ENCODE measurements around the gene PPP2R2B.
"Not testable (repeated sequence)": the region's sequence is repeated elsewhere in the genome, so short reads cannot be mapped to it uniquely, and the experiment has no call there.

The PPP2R2B gene

DNA sequence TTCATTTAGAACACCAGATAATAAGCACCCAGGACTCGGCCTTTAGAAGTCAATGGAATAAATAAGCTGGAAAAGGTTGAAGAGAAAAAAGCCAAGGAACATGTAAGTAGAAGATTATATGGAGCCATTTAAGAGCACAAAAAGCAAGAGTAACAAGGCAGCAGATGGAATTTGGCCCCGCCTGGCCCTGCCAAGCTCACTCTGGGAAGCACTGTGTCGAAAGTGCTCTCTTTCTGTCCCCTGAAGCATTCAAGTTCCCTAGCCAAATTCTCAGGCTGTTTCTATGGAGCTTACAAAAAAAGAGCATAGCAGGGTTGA is 289.6 kb downstream of the PPP2R2B start:
- DNase-seq = no peak

DNA sequence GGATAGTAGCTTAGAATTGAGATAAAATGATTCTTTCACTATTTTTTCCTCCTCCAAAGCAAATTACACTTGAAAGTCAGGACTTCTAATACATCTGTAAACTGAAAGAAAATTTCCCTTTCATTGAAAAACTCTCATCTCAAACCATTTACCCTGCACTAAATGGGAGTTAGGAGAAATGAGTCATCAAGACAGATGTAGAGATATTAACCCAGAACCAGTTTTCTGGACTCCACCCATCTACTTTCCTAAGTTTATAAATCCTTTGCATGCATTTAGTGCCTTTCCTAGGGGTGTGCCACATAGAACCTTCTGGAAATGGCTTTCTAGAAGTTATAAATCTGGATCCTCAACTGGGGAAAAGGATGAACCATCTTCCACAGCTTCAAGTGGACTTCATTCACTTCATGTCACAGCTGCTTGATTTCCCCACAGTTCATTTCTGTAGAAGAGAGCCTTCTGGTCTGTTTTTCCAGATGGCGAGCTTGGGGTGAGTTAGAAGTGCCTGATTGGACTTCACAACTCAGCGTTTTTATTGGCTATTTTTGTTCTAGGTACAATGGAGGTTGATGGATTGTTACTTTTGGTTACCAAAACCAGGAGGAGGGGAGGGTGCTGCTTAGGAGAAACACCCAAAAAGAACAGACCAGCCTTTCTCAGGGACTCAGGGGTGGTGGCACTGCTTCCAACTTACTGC is 290.1 kb downstream of the PPP2R2B start:
- peak; percentile 27 for DNase-seq

- DNase-seq = no peak
Observed at GRCh38 chr5:146586752-146587151, 291.8 kb downstream of the PPP2R2B start.

GRCh38 chr5:146584750-146585149 is 293.8 kb downstream of the PPP2R2B start:
- DNase-seq = no peak

GRCh38 chr5:146582051-146582596 is 296.4 kb downstream of the PPP2R2B start:
- no peak for DNase-seq

GRCh38 chr5:146580237-146580636 is 298.3 kb downstream of the PPP2R2B start:
- no peak for DNase-seq

DNA sequence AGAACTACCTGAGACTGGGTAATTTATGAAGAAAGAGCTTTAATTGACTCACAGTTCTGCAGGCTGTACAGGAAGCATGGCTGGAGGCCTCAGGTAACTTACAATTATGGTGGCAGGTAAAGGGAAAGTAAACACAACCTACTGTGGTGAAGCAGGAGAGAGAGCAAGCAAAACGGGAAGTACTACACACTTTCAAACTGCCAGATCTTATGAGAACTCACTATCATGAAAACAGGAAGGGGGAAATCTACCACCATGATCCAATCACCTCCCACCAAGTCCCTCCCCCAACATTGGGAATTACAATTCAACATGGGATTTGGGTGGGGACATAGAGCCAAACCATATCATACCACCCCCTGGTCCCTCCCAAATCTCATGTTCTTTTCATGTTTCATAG is 303.8 kb downstream of the PPP2R2B start:
- no peak for DNase-seq

DNA sequence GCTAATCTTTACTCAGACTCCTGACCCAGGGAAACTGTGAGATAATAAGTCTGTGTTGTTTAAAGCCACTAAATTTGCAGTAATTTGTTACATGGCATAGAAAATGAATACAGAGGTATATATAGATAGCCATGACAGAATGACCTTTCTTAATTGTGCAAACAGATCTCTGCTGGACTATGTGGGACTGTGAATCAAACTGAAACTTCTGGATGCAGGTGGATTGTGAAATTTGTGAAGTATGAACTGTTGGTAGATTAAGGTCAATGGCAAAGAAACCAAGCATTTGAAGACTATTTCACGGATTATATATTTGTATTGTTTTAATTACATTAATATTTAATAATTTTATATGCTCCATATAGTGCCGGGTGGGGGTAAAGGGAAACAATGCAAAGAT is 310.4 kb downstream of the PPP2R2B start:
- no peak for DNase-seq

GRCh38 chr5:146565764-146566367 is 312.7 kb downstream of the PPP2R2B start:
- DNase-seq = peak; percentile 30

DNA sequence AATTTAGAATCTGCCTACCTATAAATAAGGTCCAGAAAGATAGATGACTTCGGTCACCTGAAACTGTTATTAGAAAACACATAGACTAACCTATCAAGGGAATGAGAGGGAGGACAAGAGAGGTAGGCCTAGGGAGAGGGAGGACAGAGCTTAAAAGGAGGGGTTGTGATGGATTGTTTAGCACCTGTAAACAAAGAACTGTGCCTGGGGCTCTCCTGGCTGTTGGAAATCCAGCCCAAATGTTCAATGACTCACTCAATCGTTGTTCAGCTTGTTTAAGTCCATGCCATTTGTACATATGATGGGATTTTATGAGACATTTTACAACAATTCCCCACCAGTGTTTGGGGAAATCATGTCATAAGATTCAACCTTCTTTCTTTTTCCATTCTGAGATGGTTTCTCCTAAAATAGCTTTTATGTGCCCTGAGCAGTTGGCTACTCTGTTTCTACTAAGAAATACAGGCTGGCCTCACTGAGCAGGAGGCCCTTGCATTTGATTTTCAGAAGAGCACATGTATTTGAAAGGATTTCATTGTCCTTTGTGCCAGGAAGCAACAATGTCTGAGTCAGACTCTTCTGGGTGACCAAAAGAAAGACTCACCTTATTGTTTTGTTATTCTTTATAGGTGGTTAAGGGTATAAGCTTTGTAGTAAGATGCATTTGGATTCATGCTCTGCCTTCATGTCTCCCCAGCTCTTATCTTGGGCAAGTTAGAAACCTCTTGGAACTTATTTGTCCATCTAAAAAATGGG is 314.4 kb downstream of the PPP2R2B start:
- DNase-seq = no peak

GRCh38 chr5:146562461-146562860 is 316.1 kb downstream of the PPP2R2B start:
- no peak for DNase-seq

DNA sequence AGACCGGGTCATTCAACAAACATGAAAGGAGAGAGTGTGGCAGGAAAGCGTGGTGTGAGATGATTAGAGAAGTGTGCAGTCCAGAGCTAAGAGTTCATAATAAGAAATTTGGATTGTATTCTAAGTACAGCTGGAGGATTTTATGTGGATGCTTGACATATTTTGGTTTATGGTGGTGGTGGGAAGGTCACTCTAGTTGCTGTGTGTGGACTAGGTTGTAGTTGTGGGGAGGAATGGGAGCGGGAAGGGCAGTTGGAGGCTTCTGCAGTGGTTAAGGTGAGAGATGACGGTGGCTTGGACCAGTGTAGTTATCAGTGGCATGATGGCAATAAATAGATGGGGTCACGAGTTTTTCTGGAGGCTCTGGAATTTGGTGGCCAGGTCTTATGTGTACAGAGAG is 316.8 kb downstream of the PPP2R2B start:
- no peak for DNase-seq

- DNase-seq = no peak
Observed at GRCh38 chr5:146560205-146560812, 318.2 kb downstream of the PPP2R2B start.

DNA sequence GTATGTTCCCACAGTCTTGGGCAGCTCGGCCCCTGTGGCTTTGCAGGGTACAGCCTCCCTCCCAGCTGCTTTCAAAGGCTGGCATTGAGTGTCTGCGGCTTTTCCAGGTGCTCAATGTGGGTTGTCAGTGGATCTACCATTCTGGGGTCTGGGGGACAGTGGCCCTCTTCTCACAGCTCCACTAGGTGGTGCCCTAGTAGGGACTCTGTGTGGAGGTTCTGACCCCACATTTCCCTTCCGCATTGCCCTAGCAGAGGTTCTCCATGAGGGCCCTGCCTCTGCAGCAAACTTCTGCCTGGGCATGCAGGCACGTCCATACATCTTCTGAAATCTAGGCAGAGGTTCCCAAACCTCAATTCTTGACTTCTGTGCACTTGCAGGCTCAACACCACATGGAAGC is 321.7 kb downstream of the PPP2R2B start:
- not testable (repeated sequence) for DNase-seq

DNA sequence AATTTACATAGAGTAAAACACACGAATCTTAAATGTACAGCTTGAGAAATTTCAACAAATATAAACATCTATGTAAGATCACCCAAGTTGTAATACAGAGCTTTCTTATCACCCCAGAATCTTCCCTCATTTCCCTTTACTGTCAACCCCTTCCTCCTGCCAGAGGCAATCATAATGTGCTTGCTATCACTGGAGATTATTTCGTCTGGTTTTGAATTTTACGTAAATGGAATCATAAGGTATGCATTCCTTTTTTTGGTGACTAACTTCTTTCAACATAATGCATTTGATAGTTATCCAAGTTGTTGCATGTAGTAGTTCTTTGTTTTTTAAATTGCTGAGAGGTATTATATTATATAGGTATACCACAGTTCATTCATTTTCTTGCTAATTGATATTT is 325.1 kb downstream of the PPP2R2B start:
- DNase-seq = no peak

DNA sequence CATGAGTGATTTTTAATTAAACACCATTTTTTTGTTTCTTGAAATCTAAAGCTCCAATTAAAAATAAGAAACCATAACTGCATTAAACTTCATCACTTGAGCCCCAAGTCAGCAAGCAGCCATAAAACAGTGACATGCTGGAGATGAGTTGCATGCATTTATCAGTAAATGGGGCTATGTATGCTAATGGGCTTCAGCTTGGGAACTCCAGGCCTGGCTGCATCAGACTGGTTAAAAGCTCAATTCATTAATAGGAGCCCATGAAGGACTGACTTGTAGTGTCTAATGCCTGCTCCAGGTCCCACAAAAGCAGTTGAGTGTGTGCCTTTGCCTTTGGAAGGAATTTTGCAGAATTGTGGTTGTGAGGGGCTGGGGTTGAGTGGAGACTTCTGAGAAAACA is 328.9 kb downstream of the PPP2R2B start:
- DNase-seq = no peak

GRCh38 chr5:146548781-146549449 is 329.6 kb downstream of the PPP2R2B start:
- DNase-seq = no peak

- DNase-seq = no peak
Observed at GRCh38 chr5:146544232-146544631, 334.3 kb downstream of the PPP2R2B start.

DNA sequence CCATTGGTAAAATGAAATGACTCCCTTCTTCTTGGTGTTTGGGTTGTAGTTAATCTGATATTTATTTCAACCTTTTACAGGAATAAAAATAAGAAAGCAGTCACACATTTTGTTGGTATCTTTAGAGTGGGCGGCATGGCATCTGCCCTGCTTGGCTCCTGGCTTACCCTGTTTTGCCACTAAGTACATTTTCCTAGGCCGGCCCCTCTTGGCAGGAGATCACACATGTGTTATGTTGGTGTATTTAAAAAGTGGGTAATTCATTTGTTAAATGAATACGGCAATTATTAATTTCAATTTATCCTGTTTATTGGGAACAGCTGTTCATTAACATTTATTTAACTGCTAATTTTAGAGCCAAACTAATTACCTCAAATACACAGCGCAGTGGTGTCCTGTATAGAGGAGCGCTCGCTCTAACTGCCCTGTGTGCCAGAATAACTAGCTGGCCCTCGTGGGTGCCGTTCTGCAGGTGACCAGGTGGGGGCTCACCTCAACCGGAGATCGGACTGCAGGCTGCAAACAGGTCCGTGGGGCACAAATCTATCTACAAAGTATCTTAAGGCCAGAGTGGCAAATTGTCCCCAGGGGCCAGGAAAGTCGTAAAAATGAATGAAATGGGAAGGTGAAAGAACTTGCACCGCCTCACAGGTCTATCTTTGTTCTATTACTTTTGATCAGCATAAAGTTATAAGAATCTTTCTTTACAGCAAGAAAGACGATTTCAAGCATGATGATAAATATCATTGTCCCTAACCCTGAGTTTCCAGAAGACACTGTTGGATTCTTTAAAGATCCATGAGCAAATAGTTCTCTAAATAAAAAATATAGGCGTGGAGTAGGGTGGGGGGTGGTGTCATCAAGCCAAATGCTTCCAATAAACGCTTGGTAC is 336.4 kb downstream of the PPP2R2B start:
- peak; percentile 63 for DNase-seq

DNA sequence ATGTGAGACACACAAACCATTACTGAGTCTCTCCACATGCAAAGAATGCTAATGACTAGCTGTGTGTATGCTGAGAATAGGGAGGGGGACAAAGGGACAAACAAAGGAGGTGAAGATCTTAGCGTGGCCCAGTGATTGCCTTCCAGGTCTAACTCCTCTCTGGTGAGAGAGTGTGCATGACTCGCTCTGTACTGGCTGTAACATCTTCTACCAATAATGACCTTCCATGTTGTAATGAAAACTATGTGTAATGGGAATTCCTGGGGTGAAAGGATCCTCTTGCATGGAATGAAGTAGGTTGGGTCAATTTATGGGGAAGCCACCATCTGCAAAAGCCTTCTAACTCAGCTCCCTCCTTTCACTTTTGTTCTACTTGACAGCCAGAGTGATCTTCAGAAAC is 338.1 kb downstream of the PPP2R2B start:
- no peak for DNase-seq

DNA sequence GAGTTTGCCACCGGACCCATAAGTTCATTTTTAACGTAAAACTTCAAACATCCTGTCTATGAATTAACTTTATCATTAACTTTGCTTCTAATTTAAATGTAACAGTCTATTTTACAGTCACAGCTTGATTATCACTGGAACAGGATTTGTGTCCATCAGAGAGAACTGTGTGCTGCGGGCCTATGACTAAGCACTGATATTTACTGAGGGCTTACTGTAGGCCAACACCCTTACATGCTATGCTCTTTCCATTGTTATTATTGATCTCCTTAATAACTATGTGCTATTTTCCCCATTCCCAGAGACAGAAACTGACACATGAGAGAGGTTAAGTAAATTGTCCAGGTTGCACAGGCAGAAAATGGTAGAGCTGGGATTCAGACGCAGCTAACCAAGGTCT is 338.6 kb downstream of the PPP2R2B start:
- no peak for DNase-seq

- no peak for DNase-seq
Observed at GRCh38 chr5:146538432-146538831, 340.1 kb downstream of the PPP2R2B start.
